Measurements from ENCODE around the gene RNGTT. TPM values are rescaled to one million over a fixed set of nuclear protein-coding genes. Genes with fewer than 3 reads are reported as not detected.

The RNGTT gene
- total and polyA plus RNA-seq, 8 donors, result 12.1 to 18.5 (median 15.7) TPM

DNA sequence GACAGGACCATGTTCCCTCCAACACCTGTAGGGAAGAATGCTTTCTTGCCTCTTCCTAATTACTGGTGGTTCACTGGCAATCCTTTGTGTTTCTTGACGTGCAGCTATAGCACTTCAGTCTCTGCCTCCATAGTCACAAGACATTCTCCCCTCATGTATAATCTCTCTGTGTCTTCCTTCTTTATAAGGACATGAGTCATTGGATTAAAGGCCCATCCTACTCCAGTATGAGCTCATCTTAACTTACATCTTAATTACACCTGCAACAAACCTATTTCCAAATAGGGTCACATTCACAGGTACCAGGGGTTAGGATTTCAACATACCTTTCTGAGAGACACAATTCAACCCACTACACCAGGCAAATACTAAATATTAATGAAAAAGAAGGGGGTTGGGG is 213.6 kb downstream of the RNGTT start:
- no peak for DNase-seq
- TF ChIP-seq, protein P1, sequence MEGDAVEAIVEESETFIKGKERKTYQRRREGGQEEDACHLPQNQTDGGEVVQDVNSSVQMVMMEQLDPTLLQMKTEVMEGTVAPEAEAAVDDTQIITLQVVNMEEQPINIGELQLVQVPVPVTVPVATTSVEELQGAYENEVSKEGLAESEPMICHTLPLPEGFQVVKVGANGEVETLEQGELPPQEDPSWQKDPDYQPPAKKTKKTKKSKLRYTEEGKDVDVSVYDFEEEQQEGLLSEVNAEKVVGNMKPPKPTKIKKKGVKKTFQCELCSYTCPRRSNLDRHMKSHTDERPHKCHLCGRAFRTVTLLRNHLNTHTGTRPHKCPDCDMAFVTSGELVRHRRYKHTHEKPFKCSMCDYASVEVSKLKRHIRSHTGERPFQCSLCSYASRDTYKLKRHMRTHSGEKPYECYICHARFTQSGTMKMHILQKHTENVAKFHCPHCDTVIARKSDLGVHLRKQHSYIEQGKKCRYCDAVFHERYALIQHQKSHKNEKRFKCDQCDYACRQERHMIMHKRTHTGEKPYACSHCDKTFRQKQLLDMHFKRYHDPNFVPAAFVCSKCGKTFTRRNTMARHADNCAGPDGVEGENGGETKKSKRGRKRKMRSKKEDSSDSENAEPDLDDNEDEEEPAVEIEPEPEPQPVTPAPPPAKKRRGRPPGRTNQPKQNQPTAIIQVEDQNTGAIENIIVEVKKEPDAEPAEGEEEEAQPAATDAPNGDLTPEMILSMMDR (IDR thresholded peaks at IDR 0.05), result no peak
- intact Hi-C loops (cut with DNase I), result no loop called here

DNA sequence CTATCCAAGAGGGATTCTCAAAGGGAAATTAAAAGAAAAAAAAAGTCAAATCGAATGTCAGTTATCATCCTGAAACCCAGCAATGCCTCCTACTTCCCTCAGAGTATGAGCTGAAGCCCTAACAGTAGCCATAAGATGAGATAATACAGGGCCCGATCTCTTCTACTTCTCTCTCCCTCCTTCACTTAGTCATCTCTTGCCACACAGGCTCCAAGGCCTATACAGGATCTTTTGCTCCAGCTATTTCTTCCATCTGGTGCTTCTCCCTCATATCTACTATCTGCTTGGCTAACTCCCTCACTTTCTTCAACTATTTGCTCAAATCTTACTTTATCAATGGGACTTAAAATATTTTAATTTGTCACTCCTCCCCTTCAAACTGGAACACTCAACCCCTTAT is 215.3 kb downstream of the RNGTT start:
- no peaks in the 10 kb centered on the region for H3K27me3 ChIP-seq
- H3K36me3 ChIP-seq, result no peaks in the 10 kb centered on the region
- H3K9me3 ChIP-seq, result no peaks in the 10 kb centered on the region
- no peak for DNase-seq
- no peak overlapping the region for H3K27ac ChIP-seq
- intact Hi-C loops (cut with DNase I), result no loop called here
- TF ChIP-seq, protein P1 (IDR thresholded peaks at IDR 0.05), result no peak
- no peaks in the 10 kb centered on the region for H3K4me1 ChIP-seq
- ATAC-seq, result no peak
- no peak overlapping the region for H3K4me3 ChIP-seq

More for the DNA sequence above, 213.6 kb downstream of the RNGTT start:
- Histone ChIP-seq H3K27me3 (no peaks in the 10 kb centered on the region), H3K4me1 (no peaks in the 10 kb centered on the region), H3K4me3 (no peak overlapping the region), H3K27ac (no peak overlapping the region), H3K36me3 (no peaks in the 10 kb centered on the region), H3K9me3 (peaks cover 0 to under 1% of the 10 kb centered on the region in 2 donors)
- ATAC-seq, result no peak

DNA sequence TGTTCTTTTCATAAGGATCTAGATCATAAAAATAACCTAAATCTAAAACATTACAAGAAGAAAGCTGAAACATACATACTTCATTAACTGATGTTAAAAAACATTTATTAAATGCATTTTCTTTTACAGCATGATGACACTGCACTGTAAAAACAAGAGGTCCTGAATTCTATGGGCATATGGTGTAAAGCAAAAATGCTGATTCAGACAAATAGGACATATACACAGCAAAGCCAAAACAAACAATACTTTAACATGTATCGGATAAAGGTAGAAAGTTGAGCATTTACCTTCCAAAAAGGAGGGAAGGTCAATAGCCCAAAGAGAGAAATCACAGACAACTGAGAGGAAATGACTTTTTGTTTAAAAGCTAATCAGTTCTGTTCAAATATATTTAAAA is 221.5 kb downstream of the RNGTT start:
- TF ChIP-seq, protein P1 (IDR thresholded peaks at IDR 0.05), result no peak
- H3K27me3 ChIP-seq, result no peaks in the 10 kb centered on the region
- no peaks in the 10 kb centered on the region for H3K9me3 ChIP-seq
- ATAC-seq (no peak), DNase-seq (no peak)
- H3K36me3 ChIP-seq, result no peaks in the 10 kb centered on the region
- H3K4me1 ChIP-seq, result no peaks in the 10 kb centered on the region
- no peak overlapping the region for H3K4me3 ChIP-seq
- H3K27ac ChIP-seq, result no peak overlapping the region
- intact Hi-C loops (cut with DNase I), result no loop called here

DNA sequence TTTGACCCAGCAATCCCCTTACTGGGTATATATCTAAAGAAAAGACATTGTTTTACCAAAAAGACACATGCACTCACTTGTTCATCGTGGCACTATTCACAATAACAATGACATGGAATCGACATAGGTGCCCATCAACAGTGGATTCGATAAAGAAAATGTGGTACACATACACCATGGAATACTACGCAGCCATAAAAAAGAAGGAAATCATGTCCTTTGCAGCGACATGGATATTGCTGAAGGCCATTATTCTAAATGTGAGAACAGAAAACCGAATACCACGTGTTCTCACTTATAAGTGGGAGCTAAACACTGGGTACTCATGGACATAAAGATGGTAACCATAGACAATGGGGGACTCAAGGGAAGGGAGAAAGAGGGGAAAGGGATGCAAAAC is 222.3 kb downstream of the RNGTT start:
- no peaks in the 10 kb centered on the region for H3K9me3 ChIP-seq
- H3K36me3 ChIP-seq, result peaks cover 0 to 4% of the 10 kb centered on the region in 2 donors
- no peak overlapping the region for H3K4me3 ChIP-seq
- H3K27ac ChIP-seq, result no peak overlapping the region
- no peak for ATAC-seq
- no peaks in the 10 kb centered on the region for H3K4me1 ChIP-seq
- intact Hi-C loops (cut with DNase I), result no loop called here
- no peak for DNase-seq
- H3K27me3 ChIP-seq, result no peaks in the 10 kb centered on the region
- TF ChIP-seq, protein P1 (IDR thresholded peaks at IDR 0.05), result no peak

DNA sequence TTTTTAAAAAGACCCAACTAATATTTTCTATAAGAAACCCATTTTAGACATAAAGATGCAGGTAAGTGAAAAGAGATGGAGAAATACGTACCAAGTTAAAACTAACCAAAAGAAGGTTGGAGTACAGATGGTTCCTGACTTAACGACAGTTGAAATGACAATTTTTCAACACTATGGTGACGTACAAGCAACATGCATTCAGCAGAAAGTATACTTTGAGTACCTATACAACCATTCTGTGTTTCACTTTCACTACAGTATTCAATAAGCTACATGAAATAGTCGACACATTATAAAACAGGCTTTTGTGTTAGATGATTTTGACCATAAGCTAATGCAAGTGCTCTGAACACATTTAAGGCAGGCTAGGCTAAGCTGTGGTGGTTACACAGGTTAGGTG is 228.9 kb downstream of the RNGTT start:
- peaks cover 0 to 4% of the 10 kb centered on the region in 2 donors for H3K36me3 ChIP-seq
- no peaks in the 10 kb centered on the region for H3K4me1 ChIP-seq
- TF ChIP-seq, protein P1 (IDR thresholded peaks at IDR 0.05), result no peak
- H3K4me3 ChIP-seq, result no peak overlapping the region
- H3K9me3 ChIP-seq, result no peaks in the 10 kb centered on the region
- no peak overlapping the region for H3K27ac ChIP-seq
- ATAC-seq (no peak), DNase-seq (no peak)
- intact Hi-C loops (cut with DNase I), result no loop called here
- no peaks in the 10 kb centered on the region for H3K27me3 ChIP-seq

Data from left lung (tissue), 10 donors.